Thymus (tissue), 11 donors: ENCODE data around the gene GLI3. TPM values are rescaled to one million over a fixed set of nuclear protein-coding genes. Genes with fewer than 3 reads are reported as not detected.

Experiments used
- DNase-seq, 9 donors: peaks; one replicate each; pipeline ENCODE4 v3.0.0-alpha.2; 2013; ENCODE audit warnings: low spot score in 9 of 9, low read depth in 6 of 9, missing footprints in 1 of 9
- H3K27ac ChIP-seq, 2 donors: one replicate each; pipeline ENCODE4 v1.5.1; 2013; ENCODE audit warnings: control low read depth in 1 of 2, low read depth in 1 of 2, low read length in 1 of 2, mild to moderate bottlenecking in 1 of 2, moderate library complexity in 1 of 2
- H3K27me3 ChIP-seq, 2 donors: one replicate each; pipeline ENCODE4 v1.5.1; 2013; ENCODE audit warnings: low read length in 1 of 2; ENCODE audit not compliant: control insufficient read depth in 2 of 2, insufficient read depth in 1 of 2
- H3K36me3 ChIP-seq, 2 donors: one replicate each; pipeline ENCODE4 v1.5.1; 2013; ENCODE audit warnings: low read length in 1 of 2, mild to moderate bottlenecking in 1 of 2, moderate library complexity in 1 of 2; ENCODE audit not compliant: control insufficient read depth in 2 of 2, insufficient read depth in 2 of 2
- H3K4me1 ChIP-seq, 2 donors: one replicate each; pipeline ENCODE4 v1.5.1; 2013; ENCODE audit warnings: low read length in 2 of 2; ENCODE audit not compliant: control insufficient read depth in 2 of 2, insufficient read depth in 2 of 2
- H3K4me3 ChIP-seq, 2 donors: one replicate each; pipeline ENCODE4 v1.5.1; 2013; ENCODE audit warnings: low read length in 2 of 2, control low read depth in 1 of 2, mild to moderate bottlenecking in 1 of 2
- H3K9me3 ChIP-seq, 2 donors: one replicate each; pipeline ENCODE4 v1.5.1; 2013; ENCODE audit warnings: low read length in 1 of 2, mild to moderate bottlenecking in 1 of 2; ENCODE audit not compliant: control insufficient read depth in 2 of 2, insufficient read depth in 1 of 2
- WGBS: extraction: QIAGEN DNeasy Blood & Tissue Kit; methylation state at CpG from one replicate; pipeline ENCODE4 v1.1.7; 2013; 5-methylcytosine and 5-hydroxymethylcytosine counted together
- polyA plus RNA-seq: library from polyadenylated mRNA; stranded (reverse); fragments of 200-250 nt; gene quantifications from one replicate; pipeline ENCODE4 v1.2.3, GENCODE V29; 2013
- total RNA-seq: library from RNA; stranded (reverse); fragments of 120-200 nt; gene quantifications from one replicate; pipeline ENCODE4 v1.2.4, GENCODE V29; 2013
- donor health status: healthy.

GLI3 gene
- total and polyA plus RNA-seq, 2 donors, result 3.1 to 3.2 TPM

DNA sequence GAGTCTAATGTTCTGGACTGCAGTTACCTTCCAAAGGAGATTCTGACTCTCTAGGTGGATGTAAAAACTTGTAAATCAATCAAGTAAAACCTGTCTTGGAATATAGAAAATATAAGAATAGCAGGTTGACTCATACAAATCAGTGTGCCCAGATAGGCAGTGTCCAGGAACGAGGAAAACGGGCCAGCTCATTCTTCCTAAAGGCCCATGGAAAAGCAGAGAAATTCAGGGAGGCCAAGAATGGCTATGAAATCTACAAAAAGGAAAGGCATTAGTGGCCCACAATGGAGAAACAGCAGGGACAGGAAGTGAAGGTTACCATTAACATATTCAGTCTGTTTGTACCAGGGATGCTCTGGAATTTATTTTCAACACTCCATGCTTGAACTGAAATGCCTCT, 14.9 kb downstream of the GLI3 start:
- Histone ChIP-seq H3K4me1 (no peaks in the 10 kb centered on the region), H3K27me3 (peaks cover 10 to 23% of the 10 kb centered on the region in 2 donors), H3K9me3 (no peaks in the 10 kb centered on the region), H3K36me3 (no peaks in the 10 kb centered on the region), H3K4me3 (no peak overlapping the region), H3K27ac (peak overlapping the region in 1 of 2 donors; percentile 46)
- DNase-seq, result no peak
- WGBS, result 93% methylated on average over 2 of the region's 2 CpGs

DNA sequence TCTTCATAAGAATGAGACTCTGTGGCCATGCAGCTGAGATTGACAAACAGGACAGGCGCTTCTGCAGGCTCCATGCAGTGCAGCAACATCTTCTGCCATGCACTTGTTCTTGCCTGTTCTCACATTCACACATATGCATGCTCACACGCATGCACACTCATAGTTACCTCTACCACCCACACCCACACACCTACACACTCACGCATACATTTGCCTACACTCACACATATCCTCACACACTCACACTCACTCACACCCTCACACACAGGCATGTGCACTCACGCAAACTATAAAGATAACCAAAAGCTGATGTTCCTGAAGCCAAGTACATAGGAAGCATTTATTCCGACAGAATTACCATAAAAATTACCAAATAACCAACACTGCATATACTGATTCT, 15.7 kb downstream of the GLI3 start:
- H3K4me3 ChIP-seq, result no peak overlapping the region
- H3K27ac ChIP-seq, result no peak overlapping the region
- no peaks in the 10 kb centered on the region for H3K9me3 ChIP-seq
- WGBS, result 95% methylated on average over 5 of the region's 5 CpGs
- no peaks in the 10 kb centered on the region for H3K36me3 ChIP-seq
- no peaks in the 10 kb centered on the region for H3K4me1 ChIP-seq
- peaks cover 2 to 15% of the 10 kb centered on the region in 2 donors for H3K27me3 ChIP-seq
- DNase-seq, result no peak

DNA sequence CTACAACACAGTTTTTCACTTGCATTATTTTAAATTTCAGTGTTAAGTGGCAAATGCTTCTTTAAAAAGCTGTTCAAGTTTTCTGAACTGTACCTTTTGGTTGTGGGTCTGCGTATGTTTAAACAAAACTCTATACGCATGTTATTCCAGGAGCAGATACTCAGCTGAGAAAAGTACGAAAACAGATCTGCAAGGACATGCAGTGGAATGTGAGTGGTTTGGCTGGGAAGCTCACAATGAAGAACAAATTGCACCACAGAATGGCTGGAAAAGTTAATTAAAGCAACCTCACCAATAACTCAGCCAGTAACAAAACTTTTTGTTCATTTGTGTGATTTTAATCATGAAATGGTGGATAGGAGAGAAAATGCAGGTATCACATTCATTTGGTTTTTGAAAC, 17.6 kb downstream of the GLI3 start:
- H3K9me3 ChIP-seq, result no peaks in the 10 kb centered on the region
- DNase-seq, result no peak
- 94% methylated on average over 3 of the region's 3 CpGs for WGBS
- no peaks in the 10 kb centered on the region for H3K36me3 ChIP-seq
- peaks cover 0 to 2% of the 10 kb centered on the region in 2 donors for H3K27me3 ChIP-seq
- no peaks in the 10 kb centered on the region for H3K4me1 ChIP-seq
- no peak overlapping the region for H3K27ac ChIP-seq
- H3K4me3 ChIP-seq, result no peak overlapping the region

DNA sequence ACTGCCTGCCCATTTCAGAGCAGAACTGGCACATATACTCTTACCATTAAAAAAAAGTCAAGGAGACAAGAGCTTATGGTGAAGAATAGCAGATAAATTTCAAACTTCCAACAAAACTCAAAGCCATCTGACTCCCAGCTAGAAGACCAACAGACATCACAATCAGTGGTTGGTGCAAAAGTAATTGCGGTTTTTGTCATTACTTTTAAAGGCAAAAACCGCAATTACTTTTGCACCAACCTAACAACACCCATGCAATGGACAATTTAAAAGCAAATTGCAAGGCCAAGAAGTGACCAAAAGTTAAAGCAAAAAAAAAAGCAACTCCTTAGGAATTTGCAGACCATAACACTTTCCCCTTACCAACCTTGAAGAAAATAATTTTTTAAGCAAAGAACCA, 18.8 kb downstream of the GLI3 start:
- Histone ChIP-seq H3K4me1 (no peaks in the 10 kb centered on the region), H3K36me3 (no peaks in the 10 kb centered on the region), H3K27ac (no peak overlapping the region), H3K4me3 (no peak overlapping the region), H3K9me3 (no peaks in the 10 kb centered on the region), H3K27me3 (peaks cover 0 to 2% of the 10 kb centered on the region in 2 donors)
- no peak for DNase-seq
- WGBS, result 91% methylated on average over 2 of the region's 2 CpGs

DNA sequence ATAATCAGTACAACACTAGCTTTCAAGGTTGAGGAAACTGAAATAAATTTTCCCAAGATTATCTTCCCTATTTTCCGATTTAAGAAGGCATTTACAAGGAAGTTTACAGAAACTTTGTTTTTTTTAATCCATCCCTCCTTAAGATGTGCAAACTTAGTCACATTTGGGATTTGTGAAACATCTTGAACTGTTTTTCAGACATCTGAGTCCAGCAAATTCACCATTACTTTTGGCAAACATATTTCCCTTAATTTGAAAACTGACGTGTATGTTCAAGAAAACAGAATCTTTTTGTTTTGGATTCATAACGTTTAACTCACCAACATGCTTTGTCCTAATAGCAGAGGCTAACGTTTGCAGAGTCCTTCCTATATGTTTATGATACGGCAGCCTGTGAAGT, 19.5 kb downstream of the GLI3 start:
- no peak overlapping the region for H3K27ac ChIP-seq
- no peaks in the 10 kb centered on the region for H3K9me3 ChIP-seq

DNA sequence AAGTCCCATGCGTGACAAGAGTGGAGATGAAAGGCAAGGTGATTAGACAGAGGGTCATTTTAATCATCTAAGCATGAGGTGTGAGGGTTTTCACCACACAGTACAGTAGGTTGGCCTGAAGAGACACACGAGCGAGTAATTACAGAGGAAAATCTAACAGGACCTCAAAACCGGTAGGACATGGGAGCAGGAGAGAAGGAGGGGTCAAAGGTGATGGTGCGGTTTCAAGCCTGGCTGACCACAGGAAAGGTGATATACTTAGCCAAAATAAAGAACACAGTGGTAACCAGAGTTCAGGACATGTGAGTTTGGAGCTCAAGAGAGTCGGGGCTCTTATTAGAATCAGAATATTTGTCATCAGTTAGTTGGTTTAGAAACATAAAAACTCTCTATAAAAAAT, 20.0 kb downstream of the GLI3 start:
- H3K9me3 ChIP-seq, result no peaks in the 10 kb centered on the region
- H3K4me3 ChIP-seq, result no peak overlapping the region
- no peaks in the 10 kb centered on the region for H3K4me1 ChIP-seq
- no peak overlapping the region for H3K27ac ChIP-seq
- H3K36me3 ChIP-seq, result no peaks in the 10 kb centered on the region
- no peak for DNase-seq
- peaks cover 0 to 2% of the 10 kb centered on the region in 2 donors for H3K27me3 ChIP-seq
- WGBS, result 88% methylated on average over 6 of the region's 6 CpGs

More for the DNA sequence above, 19.5 kb downstream of the GLI3 start:
- Histone ChIP-seq H3K36me3 (no peaks in the 10 kb centered on the region), H3K27me3 (peaks cover 0 to 2% of the 10 kb centered on the region in 2 donors), H3K4me1 (no peaks in the 10 kb centered on the region), H3K4me3 (no peak overlapping the region)
- DNase-seq, result no peak
- WGBS, result 90% methylated on average over 5 of the region's 5 CpGs

DNA sequence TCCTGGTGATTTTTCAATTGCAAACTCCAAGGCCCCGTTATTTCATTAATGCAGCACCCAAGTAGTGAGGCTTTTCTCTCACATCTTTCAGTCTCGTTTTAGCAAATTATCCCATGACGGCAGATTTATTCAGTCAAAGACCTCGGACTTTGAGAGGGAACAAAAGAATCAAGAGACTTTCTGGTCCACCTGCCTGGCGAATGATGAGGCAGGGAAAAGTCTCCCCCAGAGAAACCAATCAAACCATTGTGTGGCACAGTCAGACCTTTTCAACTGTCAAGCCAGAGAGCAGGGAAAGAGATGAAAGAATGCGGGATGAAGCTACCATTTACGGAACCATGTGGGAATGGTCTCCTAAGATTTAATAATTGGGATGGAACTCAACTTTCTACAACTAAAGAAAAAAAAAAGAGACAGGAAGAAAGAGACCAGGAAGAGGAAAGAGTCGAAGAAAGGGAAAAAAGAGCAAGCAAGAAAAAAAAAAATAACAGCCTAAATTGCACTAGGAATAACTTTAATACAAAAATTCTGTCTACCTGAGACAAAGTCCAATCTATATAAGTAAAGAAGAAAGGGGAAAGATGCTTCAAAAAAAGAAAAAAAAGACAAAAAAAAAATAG, 22.8 kb downstream of the GLI3 start:
- H3K9me3 ChIP-seq, result no peaks in the 10 kb centered on the region
- 91% methylated on average over 8 of the region's 8 CpGs for WGBS
- no peak for DNase-seq
- no peak overlapping the region for H3K4me3 ChIP-seq
- no peak overlapping the region for H3K27ac ChIP-seq
- peaks cover 0 to 2% of the 10 kb centered on the region in 2 donors for H3K27me3 ChIP-seq
- H3K4me1 ChIP-seq, result no peaks in the 10 kb centered on the region
- H3K36me3 ChIP-seq, result no peaks in the 10 kb centered on the region

DNA sequence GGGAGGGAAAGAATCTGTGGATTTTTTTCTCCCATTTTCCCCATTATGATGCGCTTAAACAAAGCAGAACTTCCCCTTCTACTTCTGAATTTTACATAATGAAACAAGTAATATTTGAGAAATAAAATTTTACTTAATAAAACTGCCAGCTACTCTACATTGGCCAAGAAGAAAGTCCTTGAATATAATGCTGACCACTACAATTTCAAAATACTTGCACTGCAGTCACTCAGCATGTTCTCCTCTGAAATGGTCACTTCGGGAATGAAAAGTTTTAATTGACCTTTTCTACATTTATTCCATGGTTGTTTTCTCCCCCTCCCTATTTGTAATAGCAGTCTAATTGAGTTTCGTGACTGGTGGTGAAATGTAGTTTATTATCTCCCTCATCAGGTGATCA, 23.9 kb downstream of the GLI3 start:
- H3K36me3 ChIP-seq, result no peaks in the 10 kb centered on the region
- H3K4me3 ChIP-seq, result no peak overlapping the region
- no peak for DNase-seq
- H3K4me1 ChIP-seq, result no peaks in the 10 kb centered on the region
- peaks cover 0 to 2% of the 10 kb centered on the region in 2 donors for H3K27me3 ChIP-seq
- H3K27ac ChIP-seq, result no peak overlapping the region
- no peaks in the 10 kb centered on the region for H3K9me3 ChIP-seq
- WGBS, result 94% methylated on average over 3 of the region's 3 CpGs

DNA sequence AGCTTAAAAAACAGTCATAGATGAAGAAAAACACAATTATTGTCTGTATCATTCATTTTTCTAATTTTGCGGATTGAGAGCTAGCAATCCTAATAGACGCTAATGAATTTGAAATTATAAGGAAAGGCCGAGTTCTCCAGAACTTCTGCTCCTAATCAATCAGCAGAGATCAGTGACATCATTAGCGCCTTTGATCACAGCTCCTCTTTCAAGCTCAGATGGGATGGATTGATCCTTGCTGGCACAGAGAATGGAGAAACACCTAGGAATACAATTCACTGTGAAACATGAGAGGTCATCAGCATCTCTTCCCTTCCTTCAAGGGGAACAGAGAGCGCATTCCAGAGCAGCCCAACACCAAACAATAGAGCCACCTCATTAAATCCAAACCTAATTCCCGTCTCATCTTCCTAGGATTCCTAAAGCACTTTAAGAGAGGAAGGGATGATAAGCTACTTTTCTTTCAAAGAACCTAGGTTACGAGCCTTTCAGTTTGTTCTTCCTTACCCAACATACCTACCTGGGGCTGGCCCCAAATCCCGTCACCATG, 24.4 kb downstream of the GLI3 start:
- H3K36me3 ChIP-seq, result no peaks in the 10 kb centered on the region
- DNase-seq, result no peak
- 96% methylated on average over 8 of the region's 8 CpGs for WGBS
- no peak overlapping the region for H3K4me3 ChIP-seq
- no peaks in the 10 kb centered on the region for H3K4me1 ChIP-seq
- H3K27me3 ChIP-seq, result peaks cover 0 to 2% of the 10 kb centered on the region in 2 donors
- no peaks in the 10 kb centered on the region for H3K9me3 ChIP-seq
- H3K27ac ChIP-seq, result no peak overlapping the region
